NCI-H187 (cell line): Measurements from ENCODE around the gene INPP5J.
A peak's percentile ranks its signal among the peaks of the same experiment; 100 is the strongest.

ENCODE experiments used
- DNase-seq, 2 experiments: peaks; one replicate each; lab custom pipeline; 2025; lab: John Stamatoyannopoulos, UW

The INPP5J gene

GRCh38 chr22:31124811-31125465 lies 2.2 kb downstream of the INPP5J start:
- no peak for DNase-seq

GRCh38 chr22:31125521-31126117 lies 2.9 kb downstream of the INPP5J start:
- DNase-seq = no peak

GRCh38 chr22:31126128-31126868 lies 3.5 kb downstream of the INPP5J start:
- DNase-seq = no peak

GRCh38 chr22:31126869-31127175 lies 4.1 kb downstream of the INPP5J start:
- DNase-seq = no peak

GRCh38 chr22:31127181-31127772 lies 4.5 kb downstream of the INPP5J start:
- no peak for DNase-seq

GRCh38 chr22:31128156-31128555 lies 5.4 kb downstream of the INPP5J start:
- no peak for DNase-seq

- no peak for DNase-seq
These were observed 8.1 kb downstream of the INPP5J start for GRCh38 chr22:31130873-31131272.

GRCh38 chr22:31133911-31134310 lies 11.1 kb downstream of the INPP5J start:
- no peak for DNase-seq

GRCh38 chr22:31134688-31135087 lies 11.9 kb downstream of the INPP5J start:
- no peak for DNase-seq

GRCh38 chr22:31135706-31136105 lies 12.9 kb downstream of the INPP5J start:
- DNase-seq = no peak

GRCh38 chr22:31136155-31136554 lies 13.4 kb downstream of the INPP5J start:
- no peak for DNase-seq

GRCh38 chr22:31136711-31137110 lies 13.9 kb downstream of the INPP5J start:
- DNase-seq = no peak

GRCh38 chr22:31137721-31138120 lies 15.0 kb downstream of the INPP5J start:
- DNase-seq = no peak

GRCh38 chr22:31138126-31138525 lies 15.4 kb downstream of the INPP5J start:
- DNase-seq = no peak

- no peak for DNase-seq
These were observed 16.3 kb downstream of the INPP5J start for GRCh38 chr22:31139066-31139465.

- DNase-seq = peak; percentile 12 to 64
These were observed 17.3 kb downstream of the INPP5J start, which contains the start of gene PLA2G3 for GRCh38 chr22:31139866-31140716. PLA2G3 (minus strand) TSS chr22:31140508; CDS start chr22:31140354, 154 bp downstream.

- no peak for DNase-seq
These were observed 18.0 kb downstream of the INPP5J start for GRCh38 chr22:31140746-31141145.

GRCh38 chr22:31141551-31141950 lies 18.8 kb downstream of the INPP5J start:
- DNase-seq = no peak

GRCh38 chr22:31142285-31142684 lies 19.5 kb downstream of the INPP5J start:
- DNase-seq = no peak

- no peak for DNase-seq
These were observed 20.3 kb downstream of the INPP5J start for GRCh38 chr22:31143038-31143437.

GRCh38 chr22:31143537-31143936 lies 20.8 kb downstream of the INPP5J start:
- no peak for DNase-seq

GRCh38 chr22:31144223-31144622 lies 21.5 kb downstream of the INPP5J start:
- no peak for DNase-seq
